GM19328 (cell line): ENCODE data around the gene PCSK5.
A peak's percentile ranks its signal among the peaks of the same experiment; 100 is the strongest.

Experiments used
- ATAC-seq: cut with Tn5 transposase; IDR thresholded peaks from one replicate; pipeline ENCODE4 v1.9.1; 2021; ENCODE audit warnings: mild to moderate bottlenecking, moderate library complexity; ENCODE audit not compliant: unreplicated experiment

PCSK5 gene

DNA sequence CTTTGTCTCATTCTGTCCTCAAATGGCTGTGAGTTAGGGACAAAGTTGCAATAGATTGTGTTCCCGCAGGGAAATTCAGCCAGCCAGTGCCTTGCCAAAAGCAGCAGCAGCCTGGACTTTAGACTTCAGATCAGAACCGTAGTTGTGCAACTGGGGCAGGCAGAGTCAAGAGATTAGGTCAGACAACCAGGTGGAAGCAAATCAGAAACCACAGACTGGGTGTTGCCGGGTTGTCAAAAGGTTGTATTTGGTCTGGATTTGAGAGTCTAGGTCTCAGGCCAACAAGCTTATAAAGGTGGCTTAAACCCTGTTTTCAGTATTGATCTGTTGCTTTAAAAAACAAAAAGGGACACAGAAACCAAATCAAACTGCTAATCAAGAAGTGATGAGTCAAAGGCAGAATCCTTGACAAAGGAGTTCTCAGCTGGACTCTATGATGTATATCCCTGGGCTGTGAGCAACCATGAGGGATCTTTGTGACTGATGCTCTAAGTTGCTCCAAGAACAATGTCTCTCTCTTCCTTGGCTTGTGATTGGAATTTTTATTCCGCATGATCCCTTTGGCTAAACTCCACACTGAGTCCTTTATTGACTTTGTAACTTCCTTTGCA is 482.8 kb downstream of the PCSK5 start:
- ATAC-seq: no peak

DNA sequence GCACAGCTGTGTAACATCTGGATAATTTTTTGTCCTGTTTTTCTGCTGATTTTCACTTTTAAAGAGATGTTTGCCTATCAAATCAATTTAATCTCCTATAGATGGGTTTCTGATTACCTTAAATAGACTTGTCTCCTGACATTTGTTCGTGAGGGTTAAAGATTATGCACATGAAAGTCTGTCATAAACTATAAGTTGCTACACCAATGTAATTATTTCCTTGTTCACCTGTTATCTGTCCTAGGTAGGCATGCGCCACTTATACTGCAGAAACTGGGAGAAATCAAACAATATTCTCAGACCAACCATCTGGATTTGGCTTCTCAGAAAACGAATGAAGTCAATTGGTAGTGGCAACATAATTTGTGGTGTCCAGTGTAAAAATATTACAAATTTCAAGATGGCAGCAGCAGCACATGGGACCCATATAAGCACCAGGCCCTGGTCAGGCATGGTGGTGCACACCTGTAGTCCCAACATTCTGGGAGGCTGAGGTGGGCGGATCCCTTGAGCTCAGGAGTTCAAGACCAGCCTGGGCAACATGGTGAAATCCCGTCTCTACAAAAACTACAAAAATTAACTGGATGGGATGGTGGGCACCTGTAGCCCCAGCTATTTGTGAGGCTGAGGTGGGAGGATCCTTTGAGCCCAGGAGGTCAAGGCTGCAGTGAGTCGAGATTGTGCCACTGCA is 483.5 kb downstream of the PCSK5 start:
- no peak for ATAC-seq

DNA sequence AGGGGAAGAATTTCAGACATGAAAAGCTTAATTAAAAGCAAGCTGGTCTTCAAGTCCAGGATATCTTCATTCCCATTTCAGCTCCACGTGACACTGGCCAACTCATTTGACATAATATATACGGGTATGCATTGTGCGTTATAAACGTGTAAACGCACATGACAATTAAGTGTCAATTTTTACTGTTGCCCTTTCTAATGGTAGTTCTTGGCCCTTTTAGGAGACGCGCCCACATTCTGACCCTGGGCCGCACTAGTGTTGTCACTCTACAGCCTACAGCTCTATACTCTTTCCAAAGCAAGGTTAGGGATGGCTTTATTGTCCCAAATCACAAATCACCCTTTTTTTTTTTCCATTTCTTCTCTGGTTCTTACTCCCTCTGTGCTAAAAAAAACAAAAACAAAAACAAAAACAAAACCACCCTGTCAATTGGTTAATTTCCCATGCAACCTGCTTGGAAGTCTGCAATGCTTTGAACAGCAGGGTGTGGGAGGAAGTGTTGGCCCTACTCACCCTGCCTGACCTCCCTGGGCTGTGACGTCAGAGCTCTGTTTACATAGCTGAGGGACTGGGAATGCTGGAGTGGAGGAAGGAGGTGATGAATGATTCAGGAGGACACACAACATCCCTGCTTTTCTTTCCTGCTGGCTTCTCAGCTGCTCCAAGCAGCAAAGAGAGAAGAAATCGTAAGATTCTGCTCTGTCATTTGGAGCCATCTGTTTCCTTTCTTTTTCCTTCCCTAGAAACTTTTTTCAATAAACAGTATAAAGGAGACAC is 484.5 kb downstream of the PCSK5 start:
- no peak for ATAC-seq

DNA sequence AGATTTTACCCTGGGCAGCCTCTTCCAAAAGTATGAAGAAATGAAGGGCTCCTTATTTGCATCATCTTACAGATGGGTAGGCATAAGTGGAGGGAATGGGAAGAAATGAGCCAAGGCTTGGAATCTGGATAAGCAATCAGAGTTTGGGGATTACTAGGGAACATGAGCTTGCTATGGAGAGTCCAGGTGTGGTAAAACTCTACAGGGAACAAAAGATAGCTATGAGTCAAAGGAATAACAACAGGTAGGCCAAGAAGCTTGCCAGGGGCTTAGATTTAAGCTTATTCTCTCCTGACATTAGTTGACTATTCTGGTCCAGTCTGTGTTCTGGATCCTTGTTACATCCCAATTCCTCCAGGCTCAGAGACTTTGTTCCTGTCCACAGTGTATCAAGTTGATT is 487.3 kb downstream of the PCSK5 start:
- no peak for ATAC-seq

DNA sequence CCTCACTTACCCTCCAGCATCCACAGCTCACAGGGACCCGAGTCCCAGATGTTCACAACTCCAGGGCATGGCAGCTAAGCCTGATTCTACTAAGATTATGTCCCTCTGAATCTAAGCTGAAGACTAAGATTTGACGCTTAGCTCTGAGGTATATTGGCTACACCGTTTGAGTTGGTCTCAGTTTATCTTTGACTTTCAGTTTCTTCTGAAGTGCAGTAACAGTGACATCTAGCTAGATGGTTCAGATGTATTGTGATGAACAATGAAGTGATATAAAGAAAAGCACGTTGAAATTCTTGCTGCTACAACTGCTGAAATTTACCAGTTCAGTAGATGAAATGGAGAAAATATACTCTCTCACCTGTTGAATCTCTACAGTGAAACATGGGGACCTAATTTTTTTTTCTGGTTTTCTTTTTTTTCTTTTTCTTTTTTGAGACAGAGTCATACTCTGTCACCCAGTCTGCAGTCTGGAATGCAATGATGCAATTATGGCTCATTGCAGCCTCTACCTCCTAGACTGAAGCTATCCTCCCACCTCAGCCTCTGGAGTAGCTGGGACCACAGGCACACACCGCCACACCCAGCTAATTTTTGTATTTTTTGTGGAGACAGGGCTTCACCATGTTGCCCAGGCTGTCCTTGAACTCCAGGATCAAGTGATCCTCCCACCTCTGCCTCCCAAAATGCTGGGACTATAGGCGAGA is 488.0 kb downstream of the PCSK5 start:
- ATAC-seq: no peak

DNA sequence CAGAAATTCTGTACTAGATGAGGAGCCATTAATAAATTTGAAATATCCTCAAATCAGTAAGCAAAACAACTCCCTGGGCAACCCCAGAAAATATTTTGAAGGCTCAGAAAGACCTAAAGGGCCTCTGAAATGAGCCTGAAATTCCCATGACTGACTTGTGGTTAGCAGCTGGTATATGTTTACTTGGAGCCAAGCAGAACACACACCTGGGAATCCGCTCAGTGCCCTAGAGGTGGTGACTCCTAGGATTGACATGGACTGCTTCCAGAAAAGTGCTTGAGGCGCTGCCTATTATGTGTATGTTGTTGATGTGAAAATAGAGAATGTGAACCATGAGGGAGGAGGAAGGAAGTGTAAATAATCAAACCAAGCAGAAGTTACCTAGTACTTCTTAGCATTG is 489.0 kb downstream of the PCSK5 start:
- ATAC-seq: no peak

DNA sequence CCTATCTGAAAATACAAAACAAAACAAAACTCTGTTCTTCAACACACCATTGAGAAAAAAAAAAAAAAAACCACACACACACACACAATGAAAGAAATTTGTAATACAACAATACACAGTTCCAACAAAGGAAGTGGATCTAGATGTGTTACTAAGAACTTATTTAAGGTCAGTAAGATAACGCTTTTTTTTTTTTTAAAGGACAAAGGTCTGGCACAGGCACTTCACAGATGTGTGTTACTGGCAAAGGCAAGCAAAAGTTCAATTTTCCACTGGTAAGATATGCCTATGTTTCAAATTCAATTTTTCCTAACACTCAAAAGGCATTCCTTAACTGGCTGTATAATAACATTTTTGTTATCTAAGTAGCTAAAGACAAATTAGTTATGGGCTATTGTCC is 500.2 kb downstream of the PCSK5 start:
- no peak for ATAC-seq

DNA sequence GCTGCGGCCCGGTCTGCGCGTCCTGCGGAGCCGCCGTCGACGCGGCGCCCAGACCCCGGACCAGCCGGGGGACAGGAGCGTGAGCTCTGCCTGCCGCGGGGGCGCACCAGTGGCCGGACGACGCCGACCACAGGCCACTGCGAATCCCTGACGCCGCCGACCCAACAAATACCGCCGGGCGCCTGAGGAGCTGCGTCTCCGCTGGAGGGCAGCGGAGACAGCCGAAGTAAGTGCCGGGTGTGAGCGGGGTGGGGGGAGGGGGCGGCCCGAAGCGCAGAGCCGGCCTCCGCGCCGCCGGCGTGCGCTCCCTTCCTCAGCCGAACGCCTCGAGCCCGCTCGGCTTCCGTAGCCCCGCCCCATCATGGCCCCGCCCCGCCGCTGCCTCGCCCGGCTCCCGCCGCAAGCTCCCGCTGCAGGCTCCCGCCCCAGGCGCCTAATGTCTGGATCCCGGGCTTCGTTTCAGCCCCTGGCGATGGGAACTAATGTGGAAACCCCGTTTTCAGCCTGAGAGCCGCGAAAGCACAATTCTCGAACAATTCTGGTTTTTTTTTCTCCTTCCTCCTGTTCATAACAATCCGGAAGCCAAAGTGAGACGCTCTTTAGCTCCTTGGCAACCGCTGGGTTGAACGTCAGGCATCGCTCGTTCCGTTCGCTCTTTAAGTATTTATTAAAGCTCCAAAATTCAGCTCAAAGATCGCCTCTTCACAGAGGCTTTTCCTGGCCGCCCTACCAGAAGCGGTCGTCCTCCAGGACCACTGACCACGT is 503.9 kb downstream of the PCSK5 start, which contains the start of gene RFK:
Gene RFK, minus strand, starts transcription at position 232 of the 765 bp plus-strand sequence. CDS start 255 bp downstream, outside the sequence.
- ATAC-seq: peak; percentile 62

DNA sequence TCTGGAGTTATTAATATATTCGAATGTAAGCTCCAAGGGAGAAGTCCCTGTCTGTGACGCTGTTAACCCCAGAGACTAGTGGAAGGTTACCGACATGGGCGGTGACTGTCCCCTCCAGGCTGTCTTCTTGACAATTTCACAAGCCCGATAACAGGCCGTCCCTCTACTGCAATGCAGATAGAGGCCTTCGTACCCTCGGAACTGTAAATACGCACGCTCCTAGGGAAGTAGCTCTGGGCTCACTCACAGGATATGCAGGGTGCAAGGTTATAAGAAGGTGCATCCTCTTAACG is 504.4 kb downstream of the PCSK5 start:
- peak; percentile 47 for ATAC-seq

DNA sequence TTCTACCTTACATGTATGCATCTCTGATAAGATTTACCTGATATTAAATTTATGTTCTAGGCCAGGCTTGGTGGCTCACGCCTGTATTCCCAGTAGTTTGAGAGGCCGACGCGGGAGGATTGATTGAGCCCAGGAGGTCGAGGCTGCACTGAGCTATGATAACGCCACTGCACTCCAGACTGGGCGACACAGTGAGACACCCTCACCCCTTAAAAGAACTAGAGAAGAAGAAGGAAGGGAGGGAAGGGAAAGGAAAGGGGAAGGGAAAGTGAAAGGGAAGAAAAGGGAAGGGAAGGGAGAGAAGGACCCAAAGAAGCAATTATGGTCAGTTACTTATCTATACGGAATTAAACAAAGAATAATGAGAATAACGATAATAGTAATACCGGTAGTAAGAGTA is 504.9 kb downstream of the PCSK5 start:
- ATAC-seq: no peak

DNA sequence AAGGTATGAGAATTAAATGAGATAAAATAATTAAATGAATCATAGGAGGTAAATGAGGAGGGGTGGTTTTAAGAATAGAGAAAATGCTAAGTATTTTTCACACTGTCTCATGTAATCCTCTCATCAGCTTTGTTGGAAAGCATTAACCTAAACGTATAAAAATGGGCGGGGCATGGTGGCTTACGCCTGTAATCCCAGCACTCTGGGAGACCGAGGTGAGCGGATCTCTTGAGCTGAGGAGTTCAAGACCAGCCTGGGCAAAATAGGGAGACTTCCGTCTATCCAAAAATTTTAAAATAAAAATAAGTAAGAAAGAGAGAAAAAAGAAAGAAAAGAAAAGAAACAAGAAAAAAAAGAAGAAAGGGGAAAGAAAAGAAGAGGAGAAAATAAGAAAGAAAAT is 505.7 kb downstream of the PCSK5 start:
- ATAC-seq: no peak

DNA sequence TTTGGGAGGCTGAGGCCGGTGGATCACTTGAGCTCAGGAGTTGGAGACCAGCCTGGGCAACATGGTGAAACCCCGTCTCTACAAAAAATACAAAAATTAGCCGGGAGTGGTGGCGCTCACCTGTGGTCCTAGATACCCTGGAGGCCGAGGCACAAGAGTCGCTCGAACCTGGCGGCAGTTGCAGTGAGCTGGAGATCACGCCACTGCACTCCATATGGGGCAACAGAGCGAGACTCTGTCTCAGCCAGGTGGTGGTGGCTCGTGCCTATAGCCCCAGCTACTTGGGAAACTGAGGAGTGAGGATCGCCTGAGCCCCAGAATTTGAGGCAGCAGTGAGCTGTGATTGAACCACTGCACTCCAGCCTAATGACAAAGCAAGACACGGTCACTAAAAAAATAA is 506.1 kb downstream of the PCSK5 start:
- no peak for ATAC-seq

DNA sequence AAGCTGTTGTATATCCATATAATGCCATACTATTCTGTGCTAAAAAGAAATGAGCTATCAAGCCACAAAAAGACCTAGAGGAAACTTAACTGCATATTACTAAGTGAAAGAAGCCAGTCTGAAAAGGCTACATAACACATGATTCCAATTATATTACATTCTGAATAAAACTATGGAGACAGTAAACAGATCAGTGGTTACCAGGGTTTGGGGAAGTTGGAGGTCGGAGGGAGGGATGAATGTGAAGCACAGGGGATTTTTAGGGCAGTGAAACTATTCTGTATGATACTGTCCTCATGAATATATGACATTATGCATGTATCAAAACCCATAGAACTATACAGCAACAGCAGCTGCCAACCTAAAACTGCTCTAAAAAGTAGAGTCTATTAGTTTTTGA is 509.4 kb downstream of the PCSK5 start:
- no peak for ATAC-seq

DNA sequence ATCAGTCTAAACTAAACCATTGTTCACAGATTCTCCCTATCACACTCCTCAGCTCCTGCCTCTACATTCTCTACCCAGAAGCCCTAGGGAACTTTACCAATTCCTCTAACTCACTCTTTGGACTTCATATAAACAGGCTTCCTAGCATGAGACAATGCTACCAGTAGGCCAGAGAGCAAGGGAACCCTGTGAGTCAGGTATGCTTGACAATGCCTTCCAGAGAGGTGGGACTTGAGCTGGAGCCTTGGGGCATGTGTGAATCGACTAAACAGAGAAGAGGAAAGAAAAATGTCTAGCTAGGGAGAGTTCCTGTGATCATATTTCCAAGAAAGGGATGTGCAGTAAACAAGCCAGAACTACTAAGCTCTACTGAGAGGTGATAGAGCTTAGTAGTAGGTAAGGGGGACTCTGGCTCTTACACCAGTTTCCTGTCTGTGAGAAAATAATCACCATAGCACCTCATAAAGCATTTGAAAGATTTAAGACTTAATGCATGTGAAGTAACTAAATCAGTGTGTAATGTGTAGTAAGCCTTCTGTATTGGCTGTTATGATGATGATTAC is 510.1 kb downstream of the PCSK5 start:
- ATAC-seq: no peak

DNA sequence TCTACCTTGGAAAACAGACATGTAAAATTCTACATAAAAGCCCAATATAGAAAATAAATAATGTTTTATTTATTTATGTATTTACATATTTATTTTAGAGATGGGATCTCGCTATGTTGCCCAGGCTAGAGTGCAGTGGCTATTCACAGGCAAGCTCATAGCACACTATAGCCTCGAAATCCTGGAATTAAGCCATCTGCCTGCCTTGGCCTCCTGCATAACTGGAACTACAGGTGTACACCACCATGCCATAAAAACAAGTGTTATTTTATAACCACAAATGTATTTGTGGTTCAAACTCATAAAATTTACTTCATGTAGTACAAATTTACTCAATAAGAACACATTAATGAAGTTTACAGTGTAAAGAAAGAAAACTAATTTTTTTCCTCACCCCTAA is 510.7 kb downstream of the PCSK5 start:
- ATAC-seq: no peak

DNA sequence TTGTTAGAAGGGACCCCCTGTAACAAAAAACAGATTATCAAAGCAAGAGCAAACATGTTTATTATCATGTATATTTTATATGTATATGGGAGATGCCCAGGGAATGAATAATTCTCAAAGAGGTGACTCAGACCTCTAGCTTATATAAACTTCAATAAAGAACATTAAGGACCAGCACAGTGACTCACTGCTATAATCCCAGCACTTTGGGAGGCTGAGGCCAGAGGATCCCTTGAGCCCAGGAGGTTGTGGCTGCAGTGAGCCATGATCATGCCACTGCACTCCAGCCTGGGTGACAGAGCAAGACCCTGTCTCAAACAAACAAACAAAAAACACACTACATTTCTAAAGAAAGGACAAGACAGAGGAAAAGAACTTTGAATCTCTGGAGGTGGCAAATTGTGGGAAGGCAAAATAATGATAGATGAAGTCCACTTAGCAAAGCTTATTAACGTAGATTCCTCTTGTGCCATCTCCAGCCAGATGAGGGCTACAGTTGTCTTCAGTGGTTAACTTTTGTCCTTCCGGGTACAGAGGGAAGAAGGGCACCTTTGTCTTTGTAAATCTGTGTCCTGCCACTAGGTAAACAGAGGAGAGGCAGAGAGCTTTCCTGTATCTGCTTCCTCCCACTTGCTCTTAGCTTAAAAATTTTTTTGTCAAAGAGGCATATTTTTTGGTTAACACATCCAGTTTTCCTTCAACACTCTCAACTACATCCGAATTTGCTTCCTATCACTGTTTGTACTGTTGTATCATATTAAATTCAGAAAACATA is 511.3 kb downstream of the PCSK5 start:
- no peak for ATAC-seq

DNA sequence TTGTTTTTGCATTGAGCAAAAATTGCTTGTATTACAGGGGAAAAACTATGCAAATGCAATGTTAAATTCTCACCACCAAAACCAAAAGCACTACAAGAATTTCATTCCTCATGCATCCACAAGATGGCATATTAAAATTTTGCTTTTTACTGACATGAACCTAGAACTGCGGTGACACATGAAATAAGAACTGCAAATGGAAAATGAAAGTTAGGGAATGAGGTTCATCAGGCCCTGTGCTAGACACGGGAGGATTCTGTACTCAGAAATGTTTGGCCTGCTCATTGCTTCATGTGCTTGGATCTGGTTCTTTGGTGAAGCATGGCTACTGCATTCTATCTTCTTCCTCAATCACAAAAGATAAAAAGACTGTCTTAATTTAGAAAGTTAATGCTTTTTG is 512.9 kb downstream of the PCSK5 start:
- peak; percentile 69 for ATAC-seq

DNA sequence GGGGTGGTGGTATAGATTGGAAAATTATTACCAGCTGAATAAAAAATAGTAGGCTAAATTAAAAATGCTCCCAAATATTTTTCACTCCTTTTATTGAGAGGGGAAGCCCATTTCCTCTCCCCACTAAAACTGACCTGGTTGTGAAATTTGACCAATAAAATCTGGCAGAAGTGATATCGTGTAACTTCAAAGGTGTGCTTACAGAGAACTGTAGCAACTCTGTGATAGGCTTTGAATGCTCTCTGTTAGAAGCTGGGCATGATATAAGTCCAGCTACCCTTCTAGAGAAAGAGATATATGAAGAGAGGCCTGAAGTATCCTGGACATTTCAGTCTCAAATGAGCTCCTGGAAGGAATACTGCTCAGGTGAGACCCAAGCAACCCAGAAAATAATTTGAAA is 513.9 kb downstream of the PCSK5 start:
- ATAC-seq: no peak

DNA sequence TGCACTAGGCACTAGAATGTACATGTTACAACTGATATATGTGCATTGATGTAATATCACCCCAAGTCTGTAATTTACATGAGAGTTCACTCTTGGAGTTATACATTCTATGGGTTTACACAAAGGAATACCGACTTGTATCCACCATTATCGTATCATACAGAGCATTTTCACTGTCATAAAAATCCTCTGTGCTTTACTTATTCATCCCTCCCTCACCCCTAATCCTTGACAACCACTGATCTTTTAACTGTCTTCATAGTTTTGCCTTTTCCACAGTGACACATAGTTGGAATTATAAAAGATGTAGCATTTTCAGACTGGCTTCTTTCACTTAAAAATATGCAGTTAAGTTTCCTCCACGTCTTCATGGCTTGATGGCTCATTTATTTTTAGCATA is 514.9 kb downstream of the PCSK5 start:
- no peak for ATAC-seq

DNA sequence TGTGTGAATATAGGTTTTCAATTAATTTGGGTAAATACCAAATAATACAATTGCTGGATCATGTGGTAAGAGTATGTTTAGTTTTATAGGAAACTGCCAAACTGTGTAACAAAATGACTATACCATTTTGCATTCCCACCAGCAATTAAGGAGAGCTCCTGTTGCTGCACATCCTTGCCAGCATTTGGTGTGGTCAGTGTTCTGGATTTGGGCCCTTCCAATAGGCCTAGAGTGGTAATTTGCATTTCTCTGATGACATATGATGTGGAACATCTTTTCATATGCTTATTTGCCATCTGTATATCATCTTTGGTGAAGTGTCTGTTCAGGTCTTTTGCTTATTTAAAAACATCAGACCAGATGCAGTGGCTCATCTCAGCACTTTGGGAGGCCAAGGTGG is 515.4 kb downstream of the PCSK5 start:
- ATAC-seq: no peak
